ENCODE results near the gene GBP1.

DNA sequence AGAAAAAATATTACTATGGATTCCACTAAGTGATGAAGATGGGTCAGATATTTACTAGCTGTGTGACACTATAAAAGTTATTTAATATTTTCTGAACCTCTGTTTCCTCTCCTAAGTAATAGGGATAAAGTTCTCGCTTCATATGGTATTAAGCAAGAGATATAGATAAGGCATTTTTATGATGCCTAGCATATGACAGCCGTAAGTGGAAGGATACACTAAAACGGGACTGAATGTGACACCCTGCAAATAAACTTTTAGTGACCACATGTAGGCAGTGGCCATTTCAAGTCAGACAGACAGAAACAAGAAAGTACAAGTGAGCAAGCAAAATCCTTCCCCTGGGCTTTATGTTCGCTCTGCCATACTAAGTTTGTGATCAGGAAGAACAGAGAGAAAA, 56.5 kb downstream of the GBP1 start:
- TF ChIP-seq EZH2 (IDR thresholded peaks at IDR 0.05) (no peak), POLR2AphosphoS5 (IDR thresholded peaks at IDR 0.05; ENCODE audit: borderline replicate concordance, low read depth, low read length) (no peak), FOXP2 (optimal IDR thresholded peaks at IDR 0.05; ENCODE audit: control extremely low read depth, extremely low read length, insufficient read depth) (no peak)

All from SK-N-MC (cell line).